ENCODE data around the gene GLIPR2. TPM values are rescaled to one million over a fixed set of nuclear protein-coding genes. Genes with fewer than 3 reads are reported as not detected.
"Not testable (repeated sequence)": the region's sequence is repeated elsewhere in the genome, so short reads cannot be mapped to it uniquely, and the experiment has no call there.

Gene GLIPR2
- total and polyA plus RNA-seq, 4 experiments from 2014 or later: 17.0 to 213 (median 79.5) TPM

- H3K4me1 Mint-ChIP-seq; H3K27me3 Mint-ChIP-seq; POLR2A ChIA-PET (ENCODE audit: partially characterized antibody); H3K27ac Mint-ChIP-seq; H3K9me3 ChIP-seq (ENCODE audit: control insufficient read depth in 1 of 2, low read length in 2 of 2); H3K4me1 ChIP-seq (ENCODE audit: insufficient read depth, low read length); H3K9me3 Mint-ChIP-seq; H3K36me3 ChIP-seq (ENCODE audit: insufficient read depth, low read length); H3K4me3 ChIP-seq (ENCODE audit: low read length in 2 of 2); H3K27ac ChIP-seq (ENCODE audit: low read depth, low read length); H3K4me3 Mint-ChIP-seq; H3K36me3 Mint-ChIP-seq; DNase-seq; intact Hi-C loops (cut with micrococcal nuclease); H3K27me3 ChIP-seq (ENCODE audit: insufficient read depth, low read length): not testable (repeated sequence)
- CTCF ChIA-PET (ENCODE audit: partially characterized antibody): interaction anchor here (1.2 kb wide), 1 partner anchor 9 kb away, joined by 3 read pairs; no protein-coding TSS in a partner anchor
These were observed 43.7 kb downstream of the GLIPR2 start for GRCh38 chr9:36180243-36180642.

GRCh38 chr9:36187414-36187813 is 50.9 kb downstream of the GLIPR2 start:
- Histone ChIP-seq H3K36me3 (ENCODE audit: insufficient read depth, low read length) (no peaks in the 10 kb centered on the region), H3K27ac (ENCODE audit: low read depth, low read length) (no peak overlapping the region), H3K4me1 (ENCODE audit: insufficient read depth, low read length) (peaks cover 14% of the 10 kb centered on the region), H3K27me3 (ENCODE audit: insufficient read depth, low read length) (no peaks in the 10 kb centered on the region), H3K9me3 (ENCODE audit: control insufficient read depth in 1 of 2, low read length in 2 of 2) (no peaks in the 10 kb centered on the region), H3K4me3 (ENCODE audit: low read length in 2 of 2) (no peak overlapping the region)
- Mint-ChIP-seq H3K4me3 (no peak overlapping the region), H3K27ac (peak overlapping the region in 1 of 7 donors; percentile 13), H3K4me1 (peaks cover 11 to 25% (median 15%) of the 10 kb centered on the region in 4 donors), H3K36me3 (peaks cover 0 to 6% of the 10 kb centered on the region in 2 donors), H3K9me3 (no peaks in the 10 kb centered on the region), H3K27me3 (peaks cover 0 to 1% of the 10 kb centered on the region in 2 donors)
- intact Hi-C loops (cut with micrococcal nuclease): no loop called here
- POLR2A ChIA-PET (ENCODE audit: partially characterized antibody): no interaction called here
- CTCF ChIA-PET (ENCODE audit: partially characterized antibody): no interaction called here
- DNase-seq: peak in 1 of 5 donors; percentile 9

- Mint-ChIP-seq H3K9me3 (no peaks in the 10 kb centered on the region), H3K4me1 (peaks cover 18 to 33% (median 22%) of the 10 kb centered on the region in 4 donors), H3K27ac (no peak overlapping the region), H3K36me3 (peaks cover 0 to 8% of the 10 kb centered on the region in 2 donors), H3K27me3 (peaks cover 0 to 1% of the 10 kb centered on the region in 2 donors), H3K4me3 (no peak overlapping the region)
- Histone ChIP-seq H3K27me3 (ENCODE audit: insufficient read depth, low read length) (no peaks in the 10 kb centered on the region), H3K36me3 (ENCODE audit: insufficient read depth, low read length) (no peaks in the 10 kb centered on the region), H3K27ac (ENCODE audit: low read depth, low read length) (no peak overlapping the region), H3K4me1 (ENCODE audit: insufficient read depth, low read length) (peaks cover 22% of the 10 kb centered on the region), H3K4me3 (ENCODE audit: low read length in 2 of 2) (no peak overlapping the region), H3K9me3 (ENCODE audit: control insufficient read depth in 1 of 2, low read length in 2 of 2) (no peaks in the 10 kb centered on the region)
- ChIA-PET POLR2A (ENCODE audit: partially characterized antibody) (no interaction called here), CTCF (ENCODE audit: partially characterized antibody) (interaction anchor here (1.2 to 4.5 kb wide), 5 partner anchors 14 to 168 kb away, joined by 3 to 40 read pairs (median 27); partner anchors contain the start of gene CCIN)
- intact Hi-C loops (cut with micrococcal nuclease): no loop called here
- DNase-seq: no peak
These were observed 51.7 kb downstream of the GLIPR2 start for GRCh38 chr9:36188212-36188611.

- H3K27me3 Mint-ChIP-seq: peaks cover 0 to 1% of the 10 kb centered on the region in 2 donors
- peak overlapping the region; percentile 32 to 96 (median 95) for H3K27ac Mint-ChIP-seq
- Histone ChIP-seq H3K4me1 (ENCODE audit: insufficient read depth, low read length) (peaks cover 39% of the 10 kb centered on the region), H3K4me3 (ENCODE audit: low read length in 2 of 2) (peak overlapping the region in 1 of 2 donors; percentile 87), H3K36me3 (ENCODE audit: insufficient read depth, low read length) (peaks cover 4% of the 10 kb centered on the region), H3K27ac (ENCODE audit: low read depth, low read length) (peak overlapping the region; percentile 91), H3K9me3 (ENCODE audit: control insufficient read depth in 1 of 2, low read length in 2 of 2) (no peaks in the 10 kb centered on the region), H3K27me3 (ENCODE audit: insufficient read depth, low read length) (no peaks in the 10 kb centered on the region)
- intact Hi-C loops (cut with micrococcal nuclease): loop anchor here (1.0 kb wide), 5 partner anchors 39 to 210 kb away; partner anchors contain the start of genes GNE and RNF38
- ChIA-PET POLR2A (ENCODE audit: partially characterized antibody) (interaction anchor here (0.5 to 3.1 kb wide), 23 partner anchors 9 to 1276 kb away, joined by 3 to 21 read pairs (median 4); partner anchors contain the start of genes GLIPR2, GNE and SPAG8), CTCF (ENCODE audit: partially characterized antibody) (interaction anchor here (0.8 to 4.5 kb wide), 34 partner anchors 8 to 539 kb away, joined by 3 to 70 read pairs (median 5); partner anchors contain the start of genes CCIN, GLIPR2 and GNE)
- H3K4me3 Mint-ChIP-seq: peak overlapping the region in 7 of 8 donors; percentile 38 to 98 (median 94)
- H3K4me1 Mint-ChIP-seq: peaks cover 32 to 51% (median 39%) of the 10 kb centered on the region in 4 donors
- peaks cover 2 to 20% of the 10 kb centered on the region in 2 donors for H3K36me3 Mint-ChIP-seq
- peaks cover 0 to 2% (median 0%) of the 10 kb centered on the region in 8 donors for H3K9me3 Mint-ChIP-seq
- DNase-seq: no peak
These were observed 53.4 kb downstream of the GLIPR2 start for GRCh38 chr9:36189976-36190375.

GRCh38 chr9:36190388-36191289 is 54.1 kb downstream of the GLIPR2 start, which contains the start of gene CLTA:
CLTA (plus strand) TSS chr9:36190921; CDS start chr9:36191057, 136 bp downstream.
- Mint-ChIP-seq H3K27ac (peak within 1 kb of the TSS; percentile 92 to 96 (median 96)), H3K9me3 (peaks cover 0 to 2% (median 0%) of the 10 kb centered on the region in 8 donors), H3K27me3 (peaks cover 0 to 1% of the 10 kb centered on the region in 2 donors), H3K4me3 (peak within 1 kb of the TSS; percentile 90 to 98 (median 94)), H3K36me3 (peaks cover 6 to 25% of the 10 kb centered on the region in 2 donors), H3K4me1 (peaks cover 36 to 57% (median 44%) of the 10 kb centered on the region in 4 donors)
- Histone ChIP-seq H3K36me3 (ENCODE audit: insufficient read depth, low read length) (peaks cover 8% of the 10 kb centered on the region), H3K27me3 (ENCODE audit: insufficient read depth, low read length) (no peaks in the 10 kb centered on the region), H3K27ac (ENCODE audit: low read depth, low read length) (peak within 1 kb of the TSS; percentile 91), H3K9me3 (ENCODE audit: control insufficient read depth in 1 of 2, low read length in 2 of 2) (no peaks in the 10 kb centered on the region), H3K4me3 (ENCODE audit: low read length in 2 of 2) (peak within 1 kb of the TSS; percentile 87 to 94), H3K4me1 (ENCODE audit: insufficient read depth, low read length) (peaks cover 42% of the 10 kb centered on the region)
- intact Hi-C loops (cut with micrococcal nuclease): loop anchor here (1.0 kb wide), 5 partner anchors 39 to 210 kb away; partner anchors contain the start of genes GNE and RNF38
- ChIA-PET POLR2A (ENCODE audit: partially characterized antibody) (interaction anchor here (0.5 to 3.1 kb wide), 25 partner anchors 8 to 1275 kb away, joined by 3 to 21 read pairs (median 4); partner anchors contain the start of genes GLIPR2, GNE and SPAG8), CTCF (ENCODE audit: partially characterized antibody) (interaction anchor here (0.6 to 4.5 kb wide), 35 partner anchors 8 to 538 kb away, joined by 3 to 70 read pairs (median 5); partner anchors contain the start of genes CCIN, GLIPR2 and GNE)
- DNase-seq: peak; percentile 93 to 98 (median 95)

GRCh38 chr9:36191290-36191645 is 54.7 kb downstream of the GLIPR2 start:
- Histone ChIP-seq H3K9me3 (ENCODE audit: control insufficient read depth in 1 of 2, low read length in 2 of 2) (no peaks in the 10 kb centered on the region), H3K4me1 (ENCODE audit: insufficient read depth, low read length) (peaks cover 42% of the 10 kb centered on the region), H3K27me3 (ENCODE audit: insufficient read depth, low read length) (no peaks in the 10 kb centered on the region), H3K4me3 (ENCODE audit: low read length in 2 of 2) (peak overlapping the region; percentile 87 to 94), H3K27ac (ENCODE audit: low read depth, low read length) (peak overlapping the region; percentile 91), H3K36me3 (ENCODE audit: insufficient read depth, low read length) (peaks cover 8% of the 10 kb centered on the region)
- H3K9me3 Mint-ChIP-seq: peaks cover 0 to 2% (median 0%) of the 10 kb centered on the region in 8 donors
- H3K4me3 Mint-ChIP-seq: peak overlapping the region; percentile 90 to 98 (median 94)
- DNase-seq: peak; percentile 37 to 62 (median 43)
- intact Hi-C loops (cut with micrococcal nuclease): no loop called here
- ChIA-PET CTCF (ENCODE audit: partially characterized antibody) (interaction anchor here (0.6 to 4.5 kb wide), 22 partner anchors 9 to 434 kb away, joined by 3 to 70 read pairs (median 7); partner anchors contain the start of genes CCIN, GLIPR2 and GNE), POLR2A (ENCODE audit: partially characterized antibody) (interaction anchor here (0.5 to 3.1 kb wide), 17 partner anchors 11 to 579 kb away, joined by 3 to 21 read pairs (median 5); partner anchors contain the start of genes GLIPR2 and GNE)
- peaks cover 0 to 1% of the 10 kb centered on the region in 2 donors for H3K27me3 Mint-ChIP-seq
- H3K4me1 Mint-ChIP-seq: peaks cover 36 to 57% (median 45%) of the 10 kb centered on the region in 4 donors
- peaks cover 6 to 25% of the 10 kb centered on the region in 2 donors for H3K36me3 Mint-ChIP-seq
- H3K27ac Mint-ChIP-seq: peak overlapping the region; percentile 70 to 92 (median 87)

Measured in CD4-positive, alpha-beta memory T cell (primary cell).